GM11168 (cell line): ENCODE data around the gene PCDHA11.
"Not testable (repeated sequence)": the region's sequence is repeated elsewhere in the genome, so short reads cannot be mapped to it uniquely, and the experiment has no call there.

Experiments
- in situ Hi-C: fragments of 300-500 bp; cut with MboI; formaldehyde crosslinking; loops from one replicate; pipeline ENCODE4 v1.12.0; 2022; ENCODE audit warnings: low sequenced_read_pairs; ENCODE audit not compliant: unreplicated experiment

The PCDHA11 gene

GRCh38 chr5:140848139-140849102 lies 20.3 kb upstream of the PCDHA11 start, which contains the start of gene PCDHA9:
Gene PCDHA9, plus strand, starts transcription at chr5:140848382. Its CDS starts 114 bp downstream, at chr5:140848496.
- in situ Hi-C loops, result not testable (repeated sequence)

DNA sequence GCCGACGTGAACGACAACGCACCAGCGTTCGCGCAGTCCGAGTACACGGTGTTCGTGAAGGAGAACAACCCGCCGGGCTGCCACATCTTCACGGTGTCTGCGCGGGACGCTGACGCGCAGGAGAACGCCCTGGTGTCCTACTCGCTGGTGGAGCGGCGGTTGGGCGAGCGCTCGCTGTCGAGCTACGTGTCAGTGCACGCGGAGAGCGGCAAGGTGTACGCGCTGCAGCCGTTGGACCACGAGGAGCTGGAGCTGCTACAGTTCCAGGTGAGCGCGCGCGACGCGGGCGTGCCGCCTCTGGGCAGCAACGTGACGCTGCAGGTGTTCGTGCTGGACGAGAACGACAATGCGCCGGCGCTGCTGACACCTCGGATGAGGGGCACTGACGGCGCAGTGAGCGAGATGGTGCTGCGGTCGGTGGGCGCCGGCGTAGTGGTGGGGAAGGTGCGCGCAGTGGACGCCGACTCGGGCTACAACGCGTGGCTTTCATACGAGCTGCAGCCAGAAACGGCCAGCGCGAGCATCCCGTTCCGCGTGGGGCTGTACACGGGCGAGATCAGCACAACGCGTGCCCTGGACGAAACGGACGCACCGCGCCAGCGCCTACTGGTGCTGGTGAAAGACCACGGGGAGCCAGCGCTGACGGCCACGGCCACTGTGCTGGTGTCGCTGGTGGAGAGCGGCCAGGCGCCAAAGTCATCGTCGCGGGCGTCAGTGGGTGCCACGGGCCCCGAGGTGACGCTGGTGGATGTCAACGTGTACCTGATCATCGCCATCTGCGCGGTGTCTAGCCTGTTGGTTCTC lies 18.7 kb upstream of the PCDHA11 start:
- in situ Hi-C loops, result not testable (repeated sequence)

GRCh38 chr5:140855772-140856674 lies 12.7 kb upstream of the PCDHA11 start, which contains the start of gene PCDHA10:
Gene PCDHA10, plus strand, starts transcription at chr5:140855897. Its CDS starts 152 bp downstream, at chr5:140856049.
- in situ Hi-C loops, result no loop called here

- in situ Hi-C loops, result no loop called here
Observed at GRCh38 chr5:140857177-140857986, 11.4 kb upstream of the PCDHA11 start.

DNA sequence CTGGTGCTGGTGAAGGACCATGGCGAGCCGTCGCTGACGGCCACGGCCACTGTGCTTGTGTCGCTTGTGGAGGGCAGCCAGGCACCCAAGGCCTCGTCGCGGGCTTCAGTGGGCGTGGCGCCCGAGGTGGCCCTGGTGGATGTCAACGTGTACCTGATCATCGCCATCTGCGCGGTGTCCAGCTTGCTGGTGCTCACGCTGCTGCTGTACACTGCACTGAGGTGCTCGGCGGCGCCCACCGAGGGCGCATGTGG lies 10.8 kb upstream of the PCDHA11 start:
- in situ Hi-C loops, result no loop called here

- in situ Hi-C loops, result no loop called here
Observed at GRCh38 chr5:140862441-140863295, 6.1 kb upstream of the PCDHA11 start.

- in situ Hi-C loops, result no loop called here
Observed at GRCh38 chr5:140869555-140869886, 764 bp downstream of the PCDHA11 start.

DNA sequence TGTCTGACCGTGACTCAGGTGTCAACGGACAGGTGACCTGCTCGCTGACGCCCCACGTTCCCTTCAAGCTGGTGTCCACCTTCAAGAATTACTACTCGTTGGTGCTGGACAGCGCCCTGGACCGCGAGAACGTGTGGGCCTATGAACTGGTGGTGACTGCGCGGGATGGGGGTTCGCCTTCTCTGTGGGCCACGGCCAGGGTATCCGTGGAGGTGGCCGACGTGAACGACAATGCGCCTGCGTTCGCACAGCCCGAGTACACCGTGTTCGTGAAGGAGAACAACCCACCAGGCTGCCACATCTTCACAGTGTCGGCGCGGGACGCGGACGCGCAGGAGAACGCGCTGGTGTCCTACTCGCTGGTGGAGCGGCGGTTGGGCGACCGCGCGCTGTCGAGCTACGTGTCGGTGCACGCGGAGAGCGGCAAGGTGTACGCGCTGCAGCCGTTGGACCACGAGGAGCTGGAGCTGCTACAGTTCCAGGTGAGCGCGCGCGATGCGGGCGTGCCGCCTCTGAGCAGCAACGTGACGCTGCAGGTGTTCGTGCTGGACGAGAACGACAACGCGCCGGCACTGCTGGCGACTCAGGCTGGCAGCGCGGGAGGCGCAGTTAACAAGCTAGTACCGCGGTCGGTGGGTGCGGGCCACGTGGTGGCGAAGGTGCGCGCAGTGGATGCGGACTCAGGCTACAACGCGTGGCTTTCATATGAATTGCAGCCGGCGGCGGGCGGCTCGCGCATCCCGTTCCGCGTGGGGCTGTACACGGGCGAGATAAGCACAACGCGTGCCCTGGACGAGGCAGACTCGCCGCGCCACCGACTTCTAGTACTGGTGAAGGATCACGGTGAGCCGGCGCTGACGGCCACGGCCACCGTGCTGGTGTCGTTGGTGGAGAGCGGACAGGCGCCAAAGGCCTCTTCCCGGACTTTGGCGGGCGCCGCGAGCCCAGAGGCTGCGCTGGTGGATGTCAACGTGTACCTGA lies 1.8 kb downstream of the PCDHA11 start:
- in situ Hi-C loops, result no loop called here

DNA sequence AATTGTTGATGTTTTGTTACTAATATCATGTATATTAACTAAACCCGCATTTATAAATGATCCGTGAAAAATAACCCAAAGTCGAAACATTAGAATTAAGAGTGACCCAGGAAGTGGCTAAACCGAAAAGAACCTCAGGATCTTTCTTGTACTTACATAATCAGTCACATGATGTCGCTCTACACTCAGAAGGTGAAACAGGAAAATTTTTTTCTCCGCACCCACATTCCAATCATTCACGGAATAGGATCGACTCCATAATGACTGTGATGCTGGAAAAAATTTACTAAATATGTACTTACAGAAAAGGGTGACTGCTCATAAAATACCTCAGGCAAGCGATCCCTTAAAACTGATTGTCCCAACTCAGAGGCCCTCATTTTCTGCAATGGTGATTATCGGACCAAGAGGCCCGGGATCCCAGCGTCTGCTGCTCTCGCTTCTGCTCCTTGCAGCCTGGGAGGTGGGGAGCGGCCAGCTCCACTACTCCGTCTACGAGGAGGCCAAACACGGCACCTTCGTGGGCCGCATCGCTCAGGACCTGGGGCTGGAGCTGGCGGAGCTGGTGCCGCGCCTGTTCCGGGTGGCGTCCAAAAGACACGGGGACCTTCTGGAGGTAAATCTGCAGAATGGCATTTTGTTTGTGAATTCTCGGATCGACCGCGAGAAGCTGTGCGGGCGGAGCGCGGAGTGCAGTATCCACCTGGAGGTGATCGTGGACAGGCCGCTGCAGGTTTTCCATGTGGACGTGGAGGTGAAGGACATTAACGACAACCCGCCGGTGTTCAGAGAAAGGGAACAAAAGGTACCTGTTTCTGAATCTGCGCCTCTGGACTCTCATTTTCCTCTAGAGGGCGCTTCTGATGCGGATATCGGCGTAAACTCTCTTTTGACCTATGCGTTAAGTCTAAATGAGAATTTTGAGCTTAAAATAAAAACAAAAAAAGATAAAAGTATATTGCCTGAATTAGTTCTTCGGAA lies 6.6 kb downstream of the PCDHA11 start, which contains the start of gene PCDHA12:
PCDHA12 (plus strand) TSS at position 224 of the 981 bp plus-strand sequence; CDS start at position 389, 165 bp downstream.
- in situ Hi-C loops, result no loop called here

- in situ Hi-C loops, result not testable (repeated sequence)
Observed at GRCh38 chr5:140876541-140877261, 7.9 kb downstream of the PCDHA11 start.

GRCh38 chr5:140877262-140877581 lies 8.5 kb downstream of the PCDHA11 start:
- in situ Hi-C loops, result no loop called here

DNA sequence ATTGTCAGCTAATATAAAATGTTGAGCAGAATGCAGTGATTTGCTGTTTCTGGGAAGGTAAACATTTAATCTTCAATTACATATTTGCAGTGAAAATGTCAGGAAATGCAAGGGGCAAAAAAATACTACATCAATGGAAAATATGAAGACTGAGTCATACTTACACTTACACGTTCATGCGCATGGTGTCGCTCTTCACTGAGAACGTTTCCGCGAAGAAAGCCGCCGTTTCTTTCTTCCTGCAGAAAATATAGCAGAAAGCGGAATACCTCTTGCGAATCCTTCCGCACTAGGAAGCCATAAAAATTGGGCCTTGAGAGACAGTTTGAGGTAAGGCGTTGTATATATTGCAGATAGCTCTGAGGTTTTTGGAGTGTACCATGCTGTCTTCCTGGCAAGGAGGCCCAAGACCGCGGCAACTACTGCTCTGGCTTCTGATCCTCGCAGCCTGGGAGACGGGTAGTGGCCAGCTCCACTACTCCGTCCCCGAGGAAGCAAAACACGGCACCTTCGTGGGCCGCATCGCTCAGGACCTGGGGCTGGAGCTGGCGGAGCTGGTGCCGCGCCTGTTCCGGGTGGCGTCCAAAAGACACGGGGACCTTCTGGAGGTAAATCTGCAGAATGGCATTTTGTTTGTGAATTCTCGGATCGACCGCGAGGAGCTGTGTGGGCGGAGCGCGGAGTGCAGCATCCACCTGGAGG lies 13.3 kb downstream of the PCDHA11 start, which contains the start of gene PCDHA13:
PCDHA13 (plus strand) TSS at position 236 of the 702 bp plus-strand sequence; CDS start at position 381, 145 bp downstream.
- in situ Hi-C loops, result no loop called here

GRCh38 chr5:140882591-140882899 lies 13.8 kb downstream of the PCDHA11 start:
- in situ Hi-C loops, result no loop called here

- in situ Hi-C loops, result no loop called here
Observed at GRCh38 chr5:140883373-140883772, 14.6 kb downstream of the PCDHA11 start.
